ENCODE measurements around the gene ZCCHC7.
"Not testable (repeated sequence)": the region's sequence is repeated elsewhere in the genome, so short reads cannot be mapped to it uniquely, and the experiment has no call there.

The ZCCHC7 gene

DNA sequence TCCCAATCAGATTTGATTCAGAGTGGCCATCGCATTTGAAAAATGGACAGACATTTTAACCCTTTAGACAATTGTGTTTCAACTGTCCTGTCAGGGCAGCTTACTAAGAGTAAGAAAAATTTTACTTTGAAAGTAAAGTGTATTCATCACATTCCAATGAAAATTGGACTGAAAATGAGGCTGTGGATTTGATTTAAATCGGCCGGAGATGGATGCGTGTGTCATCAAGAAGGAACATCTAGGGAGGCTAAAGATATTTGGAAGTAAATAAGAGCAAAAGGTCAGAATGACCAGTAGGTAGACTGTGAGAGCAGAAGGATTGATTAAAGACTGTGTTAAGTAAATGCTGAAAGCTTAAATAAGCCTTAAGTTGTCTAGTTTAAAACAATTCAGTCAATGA is 1.5 kb downstream of the ZCCHC7 start:
- no peak for DNase-seq

DNA sequence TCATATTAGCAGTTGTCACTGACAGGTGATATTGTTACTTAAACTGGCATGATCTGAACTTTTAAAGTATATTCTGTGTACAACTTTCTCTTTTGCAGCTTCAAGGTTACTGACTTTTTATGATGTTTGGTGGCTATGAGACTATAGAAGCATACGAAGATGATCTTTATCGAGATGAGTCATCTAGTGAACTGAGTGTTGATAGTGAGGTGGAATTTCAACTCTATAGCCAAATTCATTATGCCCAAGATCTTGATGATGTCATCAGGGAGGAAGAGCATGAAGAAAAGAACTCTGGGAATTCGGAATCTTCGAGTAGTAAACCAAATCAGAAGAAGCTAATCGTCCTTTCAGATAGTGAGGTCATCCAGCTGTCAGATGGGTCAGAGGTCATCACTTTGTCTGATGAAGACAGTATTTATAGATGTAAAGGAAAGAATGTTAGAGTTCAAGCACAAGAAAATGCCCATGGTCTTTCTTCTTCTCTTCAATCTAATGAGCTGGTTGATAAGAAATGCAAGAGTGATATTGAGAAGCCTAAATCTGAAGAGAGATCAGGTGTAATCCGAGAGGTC is 5.9 kb downstream of the ZCCHC7 start:
- no peak for DNase-seq

DNA sequence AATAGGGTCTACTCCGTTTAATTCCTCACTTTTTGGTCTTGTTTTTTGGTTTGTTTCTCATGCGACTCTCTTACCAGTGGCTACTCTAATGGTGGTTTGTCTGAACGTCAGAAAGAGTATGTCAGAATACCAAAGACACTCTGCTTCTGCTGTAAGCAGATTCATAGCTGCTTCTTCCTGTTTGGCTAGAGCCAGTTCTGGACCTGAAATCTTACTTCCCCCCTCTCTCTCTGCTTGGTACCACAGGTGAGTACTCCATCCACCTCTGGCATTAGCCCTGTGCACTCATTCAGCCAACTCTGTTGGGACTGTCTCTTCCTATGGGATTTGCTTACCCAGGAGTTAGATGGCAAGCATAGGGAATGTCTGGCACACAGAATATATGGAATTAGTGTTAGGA is 6.6 kb downstream of the ZCCHC7 start:
- DNase-seq, result no peak

DNA sequence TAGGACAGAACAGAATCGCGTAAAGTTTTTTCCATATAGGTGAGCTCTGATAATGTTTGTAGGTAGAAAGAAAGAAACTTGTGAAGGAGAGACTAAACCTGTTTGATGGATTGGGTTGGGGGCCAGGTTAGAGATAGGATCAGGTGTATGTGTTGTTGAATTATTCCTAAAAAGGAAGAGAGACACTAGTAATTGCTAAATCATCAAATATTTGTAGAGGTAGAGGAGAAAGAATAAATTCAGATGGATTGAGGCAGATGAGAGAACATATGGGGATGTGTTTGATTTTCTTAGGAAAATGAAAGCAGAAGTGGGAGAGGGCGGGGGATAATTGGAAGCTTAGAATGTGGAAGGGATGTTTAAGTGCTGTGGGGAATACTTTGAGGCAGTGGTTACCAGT is 7.7 kb downstream of the ZCCHC7 start:
- DNase-seq, result no peak

DNA sequence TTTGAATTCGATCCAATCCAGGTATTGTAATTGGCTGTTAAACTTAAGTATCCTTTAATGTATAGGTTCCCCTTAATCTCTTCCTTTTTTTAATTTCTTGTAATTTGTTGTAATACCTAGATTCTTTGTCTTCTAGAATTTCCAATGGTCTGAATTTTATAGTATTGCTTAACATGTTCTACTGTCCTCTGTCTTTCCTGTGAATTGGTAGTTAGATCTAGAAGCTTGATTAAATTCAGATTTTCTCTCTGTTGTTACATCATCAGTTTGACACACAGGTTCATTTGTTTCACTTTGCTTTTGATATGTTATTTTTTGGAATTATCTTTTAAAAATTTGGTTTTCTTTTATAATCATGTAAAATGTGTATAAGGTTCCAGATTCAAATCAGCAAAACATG is 13.8 kb downstream of the ZCCHC7 start:
- no peak for DNase-seq

DNA sequence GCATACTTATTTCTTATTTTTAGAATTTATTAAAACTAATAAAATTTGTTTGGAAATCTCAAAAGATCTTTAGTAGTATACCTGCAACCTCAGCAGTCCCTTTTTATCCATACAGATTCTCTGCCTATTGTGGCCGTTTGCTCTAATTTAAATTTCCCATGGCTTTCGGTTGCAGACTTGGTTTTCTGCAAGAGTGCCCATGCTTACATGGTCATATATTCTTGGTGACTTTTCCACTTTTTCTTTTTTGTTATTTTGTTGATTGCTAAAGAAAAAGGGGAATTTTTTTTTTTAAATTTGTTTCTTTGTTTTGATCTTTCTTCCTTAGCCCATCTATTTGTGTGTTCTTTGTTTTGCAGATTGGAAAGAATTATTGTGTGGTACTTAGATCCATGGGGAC is 20.6 kb downstream of the ZCCHC7 start:
- DNase-seq, result no peak

DNA sequence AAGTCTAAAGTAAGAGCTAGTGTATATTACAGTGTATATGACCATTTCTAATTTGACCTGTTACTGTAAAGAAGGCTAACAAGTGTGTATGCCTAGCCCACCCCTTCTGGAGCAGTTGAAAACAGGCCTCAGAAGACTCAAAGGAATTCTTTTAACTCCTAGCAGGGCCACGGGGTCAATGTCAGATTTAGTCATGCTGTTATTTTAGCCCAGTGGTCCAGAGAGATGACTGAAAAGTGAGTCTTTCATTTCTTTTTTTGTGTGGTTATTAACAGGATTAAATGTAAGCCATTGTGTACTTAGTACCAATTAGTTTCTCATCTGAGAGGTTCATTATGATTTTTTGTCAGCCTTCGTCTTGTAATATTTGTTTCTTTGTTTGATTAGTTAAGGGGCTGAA is 24.4 kb downstream of the ZCCHC7 start:
- DNase-seq, result no peak

DNA sequence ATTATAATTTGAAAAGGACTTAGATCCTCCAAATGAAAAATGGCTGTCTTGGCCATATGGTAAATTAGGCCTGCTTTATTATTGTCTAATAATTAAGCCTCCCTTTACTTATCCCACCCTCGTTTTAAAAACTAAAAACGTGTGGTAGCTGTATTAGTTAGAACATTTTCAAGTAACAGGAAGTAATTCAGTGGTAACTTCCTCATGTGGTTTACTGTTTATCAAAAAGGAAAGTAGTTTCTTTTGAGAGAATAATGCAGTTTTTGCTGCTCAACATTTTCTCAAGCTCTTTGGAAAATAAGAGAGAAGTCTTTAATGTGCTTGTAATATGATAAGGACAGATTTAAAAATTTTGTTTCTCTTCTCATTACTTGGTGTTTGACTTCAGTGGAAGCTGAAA is 26.0 kb downstream of the ZCCHC7 start:
- no peak for DNase-seq

DNA sequence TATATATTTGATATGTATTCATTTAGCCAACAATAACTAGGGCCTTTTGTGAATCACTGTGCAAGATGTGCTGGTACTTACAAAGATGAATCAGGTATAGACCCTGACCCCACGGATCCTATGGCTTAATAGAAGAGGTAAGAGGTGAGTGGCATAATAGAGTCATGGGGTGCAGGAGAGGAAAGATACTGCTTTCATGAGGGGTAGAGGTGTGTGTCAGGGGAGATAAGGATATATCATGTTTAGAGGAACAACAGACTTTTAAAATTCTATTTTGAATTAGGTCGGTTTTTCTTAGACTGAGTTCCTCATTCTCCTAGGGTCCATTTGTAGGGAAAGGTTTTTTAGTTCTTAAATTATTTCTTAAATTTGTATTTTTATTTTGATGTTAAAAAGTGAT is 27.8 kb downstream of the ZCCHC7 start:
- no peak for DNase-seq

DNA sequence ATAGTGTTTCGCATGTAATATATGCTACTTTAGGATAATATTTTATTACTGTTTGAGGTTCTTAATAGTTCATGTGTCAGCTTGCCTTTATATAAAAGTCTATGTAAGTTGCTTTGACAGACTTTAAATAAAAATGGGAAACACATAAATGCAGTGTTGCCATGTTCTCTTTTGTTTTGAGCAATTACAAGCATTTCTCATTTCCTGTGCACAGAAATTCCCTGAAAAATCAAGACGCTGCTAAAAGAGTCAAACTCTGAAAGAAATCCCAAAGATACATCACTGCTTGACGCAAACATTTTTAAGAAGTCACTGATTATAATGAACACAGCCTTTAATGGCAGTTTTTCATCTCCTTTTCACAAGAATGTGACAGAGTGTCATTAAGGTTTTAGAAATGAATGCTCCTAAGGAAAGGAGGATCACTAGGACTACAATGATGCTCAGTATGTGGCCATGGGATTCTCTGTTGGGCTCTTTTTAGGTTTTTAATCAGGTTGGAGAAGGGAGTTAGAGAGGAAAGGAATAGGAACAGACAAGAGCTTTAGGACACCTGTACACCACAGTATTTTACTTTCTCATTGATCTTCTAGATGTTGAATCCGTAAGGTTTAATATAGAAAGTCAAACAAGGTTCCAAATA is 29.4 kb downstream of the ZCCHC7 start:
- no peak for DNase-seq

DNA sequence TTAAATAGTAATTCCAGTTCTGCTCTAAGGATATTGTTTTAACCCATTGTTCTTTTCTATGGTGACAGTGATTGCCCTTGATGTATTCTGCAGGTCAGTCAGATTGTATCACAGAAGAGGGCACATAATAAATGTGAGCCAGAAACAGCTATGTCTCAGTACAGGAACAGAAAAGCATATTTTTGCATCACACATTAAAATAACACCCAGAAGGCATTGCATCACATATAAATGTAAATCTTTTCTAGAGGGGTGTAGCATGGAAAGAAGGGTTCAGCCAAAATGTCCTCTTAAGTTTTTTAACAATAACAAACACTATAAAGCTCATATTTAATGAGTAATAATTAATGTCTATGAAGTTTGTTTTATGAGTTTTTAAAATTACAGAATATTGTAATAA is 30.0 kb downstream of the ZCCHC7 start:
- no peak for DNase-seq

DNA sequence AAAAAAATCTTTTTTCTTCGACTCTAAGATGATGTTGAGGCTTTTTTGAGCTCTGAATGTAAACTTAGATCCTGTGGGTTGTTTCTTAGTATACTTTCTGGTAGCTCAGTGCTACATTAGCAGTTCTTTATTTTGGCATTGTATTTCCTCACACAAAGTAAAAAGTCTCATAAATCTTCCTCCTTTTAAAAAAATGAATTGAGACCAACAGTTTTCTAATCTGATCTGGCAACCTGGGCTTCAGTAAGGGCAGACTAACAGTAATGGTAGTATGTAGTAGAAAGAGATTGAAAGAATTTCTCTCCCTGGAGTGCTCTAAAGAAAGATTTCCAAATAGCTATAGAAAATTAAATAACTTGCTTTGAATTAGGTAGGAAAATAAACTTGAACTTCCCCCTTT is 31.4 kb downstream of the ZCCHC7 start:
- no peak for DNase-seq

DNA sequence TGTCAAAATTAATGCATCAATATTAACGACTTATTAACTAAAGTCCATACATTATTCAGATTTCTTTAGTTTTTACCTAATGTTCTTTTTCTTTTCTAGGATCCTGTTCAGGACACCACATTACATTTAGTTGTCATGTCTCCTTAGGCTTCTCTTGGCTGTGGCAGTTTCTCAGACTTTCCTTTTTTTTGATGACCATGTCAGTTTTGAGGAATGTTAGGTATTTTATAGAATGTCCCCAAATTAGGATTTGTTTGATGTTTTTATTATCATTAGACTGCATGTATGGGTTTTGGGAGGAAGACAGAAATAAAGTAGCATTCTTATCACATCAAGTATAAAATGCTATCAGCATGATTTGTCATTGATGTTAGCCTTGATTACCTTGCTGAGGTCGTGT is 32.0 kb downstream of the ZCCHC7 start:
- DNase-seq, result no peak

DNA sequence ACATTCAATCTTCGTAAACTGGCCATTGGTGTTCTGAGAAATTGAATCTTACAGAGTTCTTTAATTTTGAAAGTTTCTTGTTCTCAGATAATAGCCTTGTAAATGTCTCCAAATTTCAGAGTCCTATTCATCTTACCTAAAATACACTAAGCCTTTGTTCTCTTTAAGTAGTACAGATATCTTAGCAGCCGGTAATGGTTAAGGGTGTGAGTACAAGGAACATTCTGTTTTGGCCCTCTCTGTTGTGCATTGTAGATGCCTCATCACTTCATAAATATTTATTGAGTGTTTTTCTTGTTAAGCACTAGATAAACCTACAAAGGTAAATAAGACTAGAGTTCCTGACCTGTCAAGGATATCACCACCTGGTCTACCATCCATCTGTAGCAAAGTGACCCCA is 35.2 kb downstream of the ZCCHC7 start:
- DNase-seq, result no peak

DNA sequence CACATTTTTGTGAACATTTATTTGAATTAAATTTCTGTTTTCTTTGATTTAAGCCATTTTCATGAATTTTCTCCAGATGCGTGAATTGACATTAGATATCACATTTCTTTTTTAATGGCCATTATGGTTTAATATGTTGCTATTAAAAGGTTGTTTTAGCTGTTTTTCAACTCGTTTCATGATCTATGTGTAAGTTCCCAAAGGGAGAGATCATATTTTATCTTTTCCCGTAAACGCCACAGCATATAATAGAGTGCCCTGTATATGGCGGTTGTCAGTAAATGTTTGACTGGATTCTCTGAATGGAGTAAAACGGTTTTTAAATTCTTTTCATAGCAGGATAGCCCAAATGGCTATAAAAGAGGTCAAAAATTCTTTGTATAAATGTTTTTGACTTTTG is 35.8 kb downstream of the ZCCHC7 start:
- DNase-seq, result no peak

DNA sequence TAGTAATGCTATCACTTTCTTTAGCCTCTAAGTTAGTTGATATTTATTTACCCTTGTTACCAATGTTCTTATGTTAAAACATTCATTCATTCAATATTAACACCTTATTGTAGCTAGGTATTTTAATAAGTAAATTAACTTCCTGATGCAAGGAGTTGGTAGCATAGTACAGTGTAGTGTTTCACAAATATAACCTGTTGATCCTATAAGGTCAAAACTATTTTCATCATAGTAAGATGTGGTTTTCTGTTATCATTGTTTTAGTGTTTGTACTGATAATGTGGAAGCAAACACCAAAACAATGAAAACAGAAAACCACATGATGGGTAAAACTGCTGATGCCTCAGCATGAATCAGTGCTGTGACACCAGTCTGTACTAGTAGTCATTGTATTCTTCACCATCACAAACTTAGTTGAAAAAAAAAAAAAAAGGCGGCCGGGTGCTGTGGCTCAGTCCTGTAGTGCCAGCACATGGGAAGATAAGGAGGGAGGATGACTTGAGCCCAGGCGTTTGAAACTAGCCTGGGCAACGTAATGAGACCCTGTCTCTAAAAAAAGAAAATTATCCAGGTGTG is 36.5 kb downstream of the ZCCHC7 start:
- no peak for DNase-seq

DNA sequence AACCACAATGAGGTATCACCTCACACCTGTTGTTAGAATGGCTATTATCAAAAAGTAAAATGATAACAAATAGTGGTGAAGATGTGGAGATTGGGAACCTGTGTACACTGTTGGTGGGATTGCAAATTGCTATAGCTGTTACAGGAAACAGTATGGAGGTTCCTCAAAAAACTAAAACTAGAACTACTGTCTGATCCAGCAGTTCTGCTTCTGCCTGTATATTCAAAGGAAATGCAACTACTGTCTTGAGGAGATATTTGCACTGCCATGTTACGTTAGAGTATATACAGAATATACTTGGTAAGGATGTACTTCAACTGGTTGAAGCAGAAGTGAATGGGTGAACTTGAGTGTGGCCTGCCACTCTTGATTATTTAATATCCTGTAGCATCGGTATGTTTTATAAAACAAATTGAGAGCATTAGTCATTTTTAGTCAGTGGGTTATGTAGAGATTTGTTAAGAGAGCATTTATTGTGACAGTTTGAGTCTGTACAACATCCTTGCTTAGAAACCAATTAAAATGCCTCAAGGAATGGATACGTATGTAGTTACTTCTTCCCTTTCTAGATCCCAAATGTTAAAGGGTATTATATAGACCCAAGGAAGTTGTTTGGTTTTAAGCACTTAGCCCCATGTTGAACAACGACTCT is 37.5 kb downstream of the ZCCHC7 start:
- DNase-seq, result peak in 1 of 2 experiments; percentile 20

DNA sequence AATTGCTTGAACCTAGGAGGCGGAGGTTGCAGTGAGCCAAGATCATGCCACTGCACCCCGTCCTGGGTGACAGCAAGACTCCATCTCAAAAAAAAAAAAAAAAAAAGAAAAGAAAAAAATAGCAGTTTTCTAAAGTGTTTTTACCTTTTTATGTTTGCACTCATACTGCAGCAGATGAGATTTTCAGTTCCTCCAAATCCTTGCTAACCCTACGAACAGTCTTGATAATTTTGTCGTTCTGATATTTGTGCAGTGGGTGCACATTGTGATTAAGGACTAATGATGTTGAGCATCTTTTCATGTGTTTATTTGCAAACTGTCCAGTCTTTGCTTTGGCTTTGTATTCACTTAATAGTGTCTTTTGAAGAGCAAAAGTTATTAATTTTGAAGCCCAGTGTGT is 42.9 kb downstream of the ZCCHC7 start:
- DNase-seq, result no peak

DNA sequence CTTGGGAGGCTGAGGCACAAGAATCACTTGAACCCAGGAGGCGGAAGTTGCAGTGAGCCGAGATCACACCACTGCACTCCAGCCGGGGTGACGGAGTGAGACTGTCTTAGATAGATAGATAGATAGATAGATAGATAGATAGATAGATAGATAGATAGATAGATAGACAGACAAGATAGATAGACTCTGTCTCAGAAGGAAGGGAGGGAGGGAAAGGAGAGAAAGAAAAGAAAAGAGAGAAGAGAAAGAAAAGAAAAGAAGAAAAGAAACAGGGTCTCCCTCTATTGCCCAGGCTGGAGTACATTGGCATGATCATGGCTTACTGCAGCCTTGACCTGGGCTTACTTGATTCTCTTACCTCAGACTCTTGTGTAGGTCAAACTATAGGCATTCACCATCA is 44.0 kb downstream of the ZCCHC7 start:
- DNase-seq, result not testable (repeated sequence)

DNA sequence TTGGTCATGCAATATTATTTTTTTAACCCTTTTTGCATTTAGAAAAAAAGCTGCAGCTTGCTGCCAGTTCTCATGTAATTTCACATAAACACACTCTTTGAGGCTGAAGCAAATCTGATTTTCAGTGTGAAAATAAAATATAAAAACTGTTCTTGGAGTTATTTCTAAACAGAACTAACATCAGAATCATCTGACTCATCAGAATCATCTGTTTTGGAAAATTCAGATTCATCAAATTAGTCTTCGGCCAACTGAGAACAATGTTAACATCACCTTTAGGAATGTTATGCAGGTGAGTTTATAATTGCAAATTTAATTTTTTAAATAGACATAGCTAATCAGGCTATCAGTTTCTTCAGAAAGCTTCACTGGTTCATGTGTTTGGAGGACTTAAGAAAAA is 45.3 kb downstream of the ZCCHC7 start:
- no peak for DNase-seq

DNA sequence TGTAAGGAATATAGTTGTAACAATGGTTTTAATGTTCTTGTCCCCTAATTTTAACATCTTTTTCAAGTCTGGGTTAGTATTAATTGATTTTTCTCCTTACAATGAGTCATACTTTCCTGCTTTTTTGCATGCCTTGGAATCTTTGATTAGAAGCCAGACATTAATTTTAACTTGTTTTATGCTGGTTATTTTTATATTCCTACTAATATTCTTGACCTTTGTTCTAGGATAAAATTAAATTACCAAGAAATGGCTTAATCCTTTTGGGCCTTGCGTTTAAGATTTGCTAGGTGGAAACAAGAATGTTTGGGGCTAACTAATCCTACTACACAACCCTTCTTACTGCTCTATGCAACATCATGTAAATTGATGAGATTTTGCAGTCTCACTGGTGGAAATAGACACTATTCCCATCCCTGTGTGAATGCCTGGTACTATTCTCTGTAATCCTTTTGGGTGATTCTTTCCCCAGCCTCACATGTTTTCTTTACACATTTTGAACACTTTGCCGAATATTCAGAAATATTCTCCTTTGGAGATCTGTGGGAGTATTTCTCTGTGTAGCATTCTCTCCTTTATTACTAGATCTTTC is 47.2 kb downstream of the ZCCHC7 start:
- DNase-seq, result no peak

DNA sequence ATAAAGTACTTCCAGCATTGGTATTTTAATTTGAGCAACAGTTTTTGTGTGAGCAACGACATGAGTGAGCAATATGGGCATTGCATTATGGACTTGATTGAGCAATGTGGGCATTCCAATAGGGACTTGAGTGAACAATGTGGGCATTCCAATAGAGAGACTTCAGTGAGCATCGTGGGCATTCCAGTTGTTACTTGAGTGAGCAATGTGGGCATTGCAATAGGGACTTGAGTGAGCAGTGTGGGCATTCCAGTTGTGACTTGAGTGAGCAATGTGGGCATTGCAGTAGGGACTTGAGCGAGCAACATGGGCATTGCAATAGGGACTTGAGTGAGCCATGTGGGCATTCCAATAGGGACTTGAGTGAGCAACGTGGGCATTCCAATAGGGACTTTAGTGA is 52.2 kb downstream of the ZCCHC7 start:
- no peak for DNase-seq

DNA sequence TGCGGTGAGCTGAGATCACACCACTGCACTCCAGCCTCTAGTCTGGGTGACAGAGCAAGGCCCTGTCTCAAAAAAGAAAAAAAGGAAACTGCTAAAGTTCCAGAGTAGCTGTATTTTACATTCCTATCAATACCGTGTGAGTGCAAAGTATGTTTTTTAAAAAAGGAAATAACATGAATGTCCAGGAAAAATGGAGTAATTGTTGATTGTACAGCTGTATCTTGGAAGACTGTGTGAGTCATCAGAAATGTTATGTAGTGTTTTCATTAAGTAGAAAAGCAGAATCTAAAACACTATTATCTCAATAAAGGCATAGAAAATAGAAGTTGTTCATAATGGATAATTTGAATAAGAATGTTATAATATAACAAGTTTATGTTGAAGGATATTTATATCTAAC is 53.9 kb downstream of the ZCCHC7 start:
- no peak for DNase-seq

DNA sequence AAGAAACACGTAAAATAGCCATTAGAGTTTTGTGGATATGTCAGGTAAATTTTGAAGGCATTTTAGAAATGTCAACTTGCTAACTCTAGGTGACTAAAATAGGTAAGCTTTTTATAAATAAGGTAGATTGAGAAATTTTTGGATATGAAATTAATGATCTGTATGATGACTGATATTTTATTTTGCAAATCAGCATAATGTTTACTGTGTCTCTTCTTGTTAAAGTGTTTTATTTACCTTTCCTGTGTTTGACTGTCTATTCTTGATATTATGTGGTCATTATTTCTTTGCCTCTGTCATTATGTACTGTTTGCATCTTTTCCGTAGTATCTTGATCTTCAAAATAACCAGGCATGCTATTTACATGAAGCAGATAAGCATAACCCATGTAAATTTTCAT is 58.4 kb downstream of the ZCCHC7 start:
- peak; percentile 7 to 37 for DNase-seq
